GM19397 (cell line): ENCODE measurements around the gene UCHL5.
"Not testable (repeated sequence)": the region's sequence is repeated elsewhere in the genome, so short reads cannot be mapped to it uniquely, and the experiment has no call there.

Source experiments
- ATAC-seq: cut with Tn5 transposase; IDR thresholded peaks from one replicate; pipeline ENCODE4 v1.9.1; 2021; ENCODE audit warnings: mild to moderate bottlenecking, moderate library complexity; ENCODE audit not compliant: unreplicated experiment

UCHL5 gene

DNA sequence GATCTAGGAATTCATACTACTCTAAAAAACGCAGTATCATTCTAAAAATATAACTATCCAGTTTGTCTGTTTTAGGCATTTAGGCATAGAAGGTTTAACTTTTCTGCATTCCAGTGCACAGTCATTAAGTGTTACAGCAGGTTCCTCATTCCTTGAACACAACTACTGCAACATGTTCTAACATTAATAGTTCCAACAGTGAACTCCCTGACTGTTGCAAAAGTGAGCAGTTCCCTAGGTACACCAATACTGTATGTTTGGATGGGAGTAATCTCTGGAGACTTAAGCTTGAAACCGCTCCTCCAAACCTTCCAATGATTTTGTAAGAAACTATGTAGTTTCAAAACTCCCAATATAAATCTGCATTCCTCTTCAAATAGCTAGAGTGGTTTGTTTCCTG, 46.2 kb downstream of the UCHL5 start:
- no peak for ATAC-seq

- no peak for ATAC-seq
Observed at GRCh38 chr1:193011406-193011805, 47.8 kb downstream of the UCHL5 start.

GRCh38 chr1:193009501-193009900, 49.7 kb downstream of the UCHL5 start:
- no peak for ATAC-seq

- no peak for ATAC-seq
Observed at GRCh38 chr1:193005785-193006184, 53.4 kb downstream of the UCHL5 start.

- no peak for ATAC-seq
Observed at GRCh38 chr1:192998536-192998935, 60.6 kb downstream of the UCHL5 start.

- ATAC-seq = no peak
Observed at GRCh38 chr1:192994141-192994540, 65.0 kb downstream of the UCHL5 start.

- ATAC-seq = no peak
Observed at GRCh38 chr1:192993426-192994085, 65.6 kb downstream of the UCHL5 start.

DNA sequence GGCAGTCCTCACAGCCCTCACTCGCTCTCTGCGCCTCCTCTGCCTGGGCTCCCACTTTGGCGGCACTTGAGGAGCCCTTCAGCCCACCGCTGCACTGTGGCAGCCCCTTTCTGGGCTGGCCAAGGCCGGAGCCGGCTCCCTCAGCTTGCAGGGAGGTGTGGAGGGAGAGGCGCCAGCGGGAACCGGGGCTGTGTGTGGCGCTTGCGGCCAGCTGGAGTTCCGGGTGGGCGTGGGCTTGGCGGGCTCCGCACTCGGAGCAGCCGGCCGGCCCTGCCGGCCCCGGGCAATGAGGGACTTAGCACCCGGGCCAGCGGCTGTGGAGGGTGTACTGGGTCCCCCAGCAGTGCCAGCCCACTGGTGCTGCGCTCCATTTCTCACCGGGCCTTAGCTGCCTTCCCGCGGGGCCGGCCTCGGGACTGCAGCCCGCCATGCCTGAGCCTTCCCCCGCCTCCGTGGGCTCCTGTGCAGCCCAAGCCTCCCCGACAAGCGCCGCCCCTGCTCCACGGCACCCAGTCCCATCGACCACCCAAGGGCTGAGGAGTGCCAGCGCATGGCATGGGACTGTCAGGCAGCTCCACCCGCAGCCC, 72.3 kb downstream of the UCHL5 start:
- not testable (repeated sequence) for ATAC-seq

- no peak for ATAC-seq
Observed at GRCh38 chr1:192986110-192986747, 72.9 kb downstream of the UCHL5 start.

DNA sequence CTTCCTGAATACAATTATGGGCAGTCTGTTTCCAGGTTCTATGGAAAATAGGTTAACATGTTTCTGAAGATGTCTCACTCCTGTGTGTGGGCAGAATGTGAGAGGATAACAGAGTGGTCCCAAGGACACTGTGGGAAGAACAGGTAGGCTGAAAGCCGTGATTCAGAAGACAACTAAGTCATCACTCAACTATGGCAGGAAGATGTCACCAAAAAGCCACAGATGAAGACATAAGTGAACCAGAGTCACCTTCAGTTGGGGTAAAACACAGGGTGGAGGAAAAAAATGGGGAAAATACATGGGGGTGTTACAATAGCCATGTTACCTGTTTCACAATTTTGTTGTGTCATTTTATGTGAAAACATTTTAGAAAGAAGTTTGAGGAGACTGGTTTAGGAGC, 75.1 kb downstream of the UCHL5 start:
- peak; percentile 32 for ATAC-seq

DNA sequence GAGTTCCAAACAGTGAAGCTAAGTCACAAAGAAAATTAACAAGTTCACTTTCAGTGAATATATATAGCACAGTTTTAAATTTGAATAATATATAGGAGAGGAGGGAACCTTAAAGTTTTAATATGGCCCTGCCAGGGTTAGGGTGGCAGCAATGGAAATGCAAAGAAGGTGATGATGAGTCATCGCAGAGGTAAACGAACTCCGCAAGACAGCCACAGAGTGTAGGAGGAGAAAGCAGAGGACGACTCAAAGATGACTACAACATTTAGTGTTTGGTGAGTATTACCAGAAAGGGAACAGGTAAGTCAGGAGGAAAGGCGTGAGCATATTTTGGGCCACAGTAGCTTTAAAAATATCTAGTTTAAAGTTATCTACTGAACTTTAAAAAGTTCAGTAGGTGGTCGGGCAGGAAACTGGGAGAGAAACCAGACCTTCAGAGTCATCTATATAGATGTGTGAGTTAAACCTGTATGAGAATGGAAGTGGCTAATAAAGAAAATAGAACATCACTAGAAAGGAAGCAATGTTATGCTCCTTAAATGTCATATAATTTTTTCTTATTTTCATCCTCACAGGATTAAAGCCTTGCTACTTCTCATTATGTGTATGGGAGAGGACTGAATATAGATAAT, 75.7 kb downstream of the UCHL5 start:
- ATAC-seq = peak; percentile 82

GRCh38 chr1:192980856-192981255, 78.3 kb downstream of the UCHL5 start:
- no peak for ATAC-seq

GRCh38 chr1:192980334-192980733, 78.8 kb downstream of the UCHL5 start:
- not testable (repeated sequence) for ATAC-seq

DNA sequence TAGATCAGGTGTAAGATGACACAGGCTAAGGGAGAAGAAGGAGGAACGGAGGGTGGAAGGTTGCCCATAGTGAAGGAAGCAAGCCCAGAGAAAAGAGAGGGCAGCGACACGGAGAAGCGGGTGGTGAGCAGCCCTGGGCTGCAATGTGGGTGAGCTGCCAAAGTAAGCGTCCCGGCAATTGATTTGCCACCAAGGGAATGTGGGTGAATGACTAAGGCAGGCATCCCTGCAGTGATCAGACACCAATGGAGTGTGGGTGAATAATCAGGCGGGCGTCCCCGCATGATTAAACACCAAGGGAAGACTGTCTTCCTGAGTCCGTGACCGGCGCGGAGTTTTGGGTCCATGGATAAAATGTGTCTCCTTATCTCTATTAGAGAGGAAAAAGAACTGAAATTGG, 79.6 kb downstream of the UCHL5 start:
- no peak for ATAC-seq

GRCh38 chr1:192978195-192978710, 80.9 kb downstream of the UCHL5 start:
- no peak for ATAC-seq

- ATAC-seq = no peak
Observed at GRCh38 chr1:192977089-192977706, 82.0 kb downstream of the UCHL5 start.

DNA sequence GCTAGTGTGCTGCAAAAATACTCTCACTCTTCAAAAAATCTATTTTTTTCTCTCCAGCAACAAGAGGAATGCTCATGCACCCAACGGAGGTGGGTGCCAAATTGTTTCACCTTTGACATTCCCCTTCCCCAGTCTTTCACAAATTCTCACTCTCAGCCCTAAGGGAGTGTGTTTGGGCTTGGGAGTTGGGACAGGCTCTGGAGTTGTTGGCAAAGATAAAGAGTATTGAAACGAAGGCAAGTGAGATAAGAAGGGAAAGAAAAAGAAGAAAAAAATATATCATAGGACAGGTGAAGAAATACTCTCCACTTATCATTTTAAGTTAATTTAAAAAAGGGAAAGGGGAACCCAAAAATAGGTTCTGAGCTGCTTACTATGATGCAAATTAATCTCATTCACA, 82.6 kb downstream of the UCHL5 start:
- no peak for ATAC-seq

DNA sequence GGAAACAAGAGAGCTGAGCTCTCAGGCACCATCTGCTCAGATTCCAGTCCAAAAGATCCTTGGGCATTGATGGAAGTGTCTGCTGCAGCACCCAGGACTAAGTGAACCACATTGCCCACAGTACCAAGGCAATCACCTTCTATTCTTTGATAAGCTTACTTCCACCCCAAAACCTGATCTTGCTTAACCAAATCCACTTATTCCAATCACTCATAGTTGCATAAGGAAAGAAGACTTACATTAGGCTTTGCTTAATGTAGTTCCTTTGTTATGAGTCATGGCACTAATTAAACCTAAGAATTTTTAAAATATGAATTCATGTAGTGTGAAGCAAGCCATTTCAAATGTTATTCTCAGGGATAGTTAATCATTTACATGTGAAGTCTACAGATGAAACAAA, 84.5 kb downstream of the UCHL5 start:
- no peak for ATAC-seq

DNA sequence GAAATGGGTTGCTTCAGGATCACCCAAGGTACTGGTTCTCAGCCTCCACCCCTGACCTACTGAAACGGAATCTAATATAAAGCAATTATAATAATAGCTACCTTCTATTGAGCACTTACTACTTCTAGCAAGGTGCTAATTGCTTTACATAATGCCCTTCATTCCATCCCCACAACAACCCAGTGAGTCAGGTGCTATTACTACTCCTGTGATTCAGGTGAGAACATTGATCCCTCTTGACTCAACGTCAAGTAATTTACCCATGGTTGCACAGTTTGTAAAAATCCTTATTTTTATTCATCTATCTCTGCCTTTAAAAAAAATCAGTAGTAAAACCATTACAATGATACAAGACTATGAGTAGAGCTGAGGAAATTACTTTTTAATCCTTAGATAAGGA, 85.2 kb downstream of the UCHL5 start:
- ATAC-seq = no peak

DNA sequence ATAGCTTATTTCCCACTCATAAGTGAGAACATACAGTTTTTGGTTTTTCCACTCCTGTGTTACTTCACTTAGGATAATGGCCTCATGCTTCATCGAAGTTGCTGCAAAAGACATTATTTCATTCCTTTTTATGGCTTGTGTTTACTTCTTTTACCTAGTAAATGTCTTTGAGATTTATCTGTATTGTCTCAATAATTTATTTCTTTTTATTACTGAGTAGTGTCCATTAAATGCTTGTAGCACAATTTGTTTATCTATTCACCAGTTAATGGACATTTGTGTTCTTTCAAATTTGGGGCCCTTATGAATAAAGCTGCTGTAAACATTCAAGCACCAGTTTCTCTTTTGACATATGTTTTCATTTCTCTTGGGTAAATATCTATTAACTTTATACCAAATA, 86.0 kb downstream of the UCHL5 start:
- no peak for ATAC-seq

- no peak for ATAC-seq
Observed at GRCh38 chr1:192969091-192969490, 90.1 kb downstream of the UCHL5 start.
